Sigmoid colon (tissue), 7 donors: ENCODE data around the gene SCGB2A2. TPM values are rescaled to one million over a fixed set of nuclear protein-coding genes. Genes with fewer than 3 reads are reported as not detected.

Source experiments
- DNase-seq: peaks from one replicate; pipeline ENCODE4 v3.0.0-alpha.2; 2019
- H3K27ac ChIP-seq, 4 donors: fragments of 200-600 bp; sonication (generic); one replicate each; pipeline ENCODE4 v1.5.1; 2016 to 2019; ENCODE audit warnings: mild to moderate bottlenecking in 1 of 4
- H3K27me3 ChIP-seq, 3 donors: fragments of 200-600 bp; sonication (generic); one replicate each; pipeline ENCODE4 v1.5.1; 2019; ENCODE audit warnings: mild to moderate bottlenecking in 1 of 3
- H3K36me3 ChIP-seq, 4 donors: fragments of 200-600 bp; sonication (generic); one replicate each; pipeline ENCODE4 v1.5.1; 2016 to 2019
- H3K4me1 ChIP-seq, 4 donors: fragments of 200-600 bp; sonication (generic); one replicate each; pipeline ENCODE4 v1.5.1; 2017 to 2019
- H3K4me3 ChIP-seq, 4 donors: fragments of 200-600 bp; sonication (generic); one replicate each; pipeline ENCODE4 v1.5.1; 2017 to 2019; ENCODE audit warnings: mild to moderate bottlenecking in 2 of 4, moderate library complexity in 1 of 4
- H3K9me3 ChIP-seq, 4 donors: fragments of 200-600 bp in 3 of 4; sonication (generic) in 3 of 4; one replicate each; pipeline versions ENCODE4 v1.5.1 to v1.6.1; 2013 to 2019
- EP300 ChIP-seq, 4 donors: sonication (generic); formaldehyde crosslinking; IDR thresholded peaks; one replicate each; pipeline ENCODE4 v1.6.1; 2017; ENCODE audit warnings: antibody characterized with exemption in 4 of 4
- POLR2A ChIP-seq, 2 donors: fragments of 450-650 bp; IDR thresholded peaks; one replicate each; pipeline ENCODE4 v1.6.1; 2016; ENCODE audit warnings: antibody characterized with exemption in 2 of 2, mild to moderate bottlenecking in 2 of 2, moderate library complexity in 2 of 2
- POLR2AphosphoS5 ChIP-seq, 4 donors: sonication (generic); formaldehyde crosslinking; IDR thresholded peaks; one replicate each; pipeline ENCODE4 v1.6.1; 2017; ENCODE audit warnings: antibody characterized with exemption in 4 of 4
- WGBS, 2 donors: extraction: QIAGEN DNeasy Blood & Tissue Kit; methylation state at CpG; one replicate each; pipeline ENCODE4 v1.1.7; 2013; 5-methylcytosine and 5-hydroxymethylcytosine counted together
- intact Hi-C: fragments of 100-400 bp; cut with DNase I; formaldehyde crosslinking; loops from one replicate; pipeline ENCODE4 v1.15.1; 2023
- polyA plus RNA-seq, 3 donors: library from polyadenylated mRNA; stranded (reverse); fragments of 200-250 nt; gene quantifications; one replicate each; pipeline ENCODE4 v1.2.3, GENCODE V29; 2013
- total RNA-seq, 4 donors: library from RNA; depleted of rRNA; stranded (reverse); fragments of >200 nt; gene quantifications; one replicate each; pipeline ENCODE4 v1.1.0, GENCODE V29; 2016
- TF ChIP-seq, protein P1 (sequence below), 4 experiments: fragments of 450-650 bp in 3 of 4; fragments of 200-600 bp in 1 of 4; IDR thresholded peaks; one replicate each; pipeline ENCODE4 v1.5.1; 2016 to 2019; ENCODE audit warnings: antibody characterized with exemption in 4 of 4, mild to moderate bottlenecking in 3 of 4, moderate library complexity in 2 of 4
- donor health status: healthy with polysubstance abuse.
- donor health status: Bipolar disorder and iron deficiency.
- donor health status: healthy.

The SCGB2A2 gene
- total and polyA plus RNA-seq, 7 donors: not detected

DNA sequence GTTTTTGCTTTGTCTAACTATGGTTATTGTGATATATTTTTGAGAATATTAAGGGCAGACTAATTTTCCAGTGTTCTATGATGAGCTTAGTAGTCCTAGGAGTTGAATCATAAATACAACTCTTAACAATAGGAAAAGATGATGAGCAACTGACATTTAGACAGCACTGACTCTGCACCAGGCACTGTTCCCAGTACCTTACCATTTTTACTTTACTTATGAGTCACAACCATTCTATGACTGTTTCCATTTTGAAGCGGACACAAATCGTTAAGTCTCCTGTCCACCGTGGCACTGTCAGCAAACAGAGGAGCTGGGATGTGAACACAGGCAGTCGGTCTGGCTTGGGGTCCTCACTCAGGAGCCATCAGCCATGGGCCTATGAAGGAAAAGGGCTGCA, 3.4 kb upstream of the SCGB2A2 start:
- Histone ChIP-seq H3K27ac (no peak overlapping the region), H3K36me3 (no peaks in the 10 kb centered on the region), H3K27me3 (no peaks in the 10 kb centered on the region), H3K4me3 (no peak overlapping the region), H3K9me3 (no peaks in the 10 kb centered on the region), H3K4me1 (no peaks in the 10 kb centered on the region)
- intact Hi-C loops: no loop called here
- TF ChIP-seq, protein P1, sequence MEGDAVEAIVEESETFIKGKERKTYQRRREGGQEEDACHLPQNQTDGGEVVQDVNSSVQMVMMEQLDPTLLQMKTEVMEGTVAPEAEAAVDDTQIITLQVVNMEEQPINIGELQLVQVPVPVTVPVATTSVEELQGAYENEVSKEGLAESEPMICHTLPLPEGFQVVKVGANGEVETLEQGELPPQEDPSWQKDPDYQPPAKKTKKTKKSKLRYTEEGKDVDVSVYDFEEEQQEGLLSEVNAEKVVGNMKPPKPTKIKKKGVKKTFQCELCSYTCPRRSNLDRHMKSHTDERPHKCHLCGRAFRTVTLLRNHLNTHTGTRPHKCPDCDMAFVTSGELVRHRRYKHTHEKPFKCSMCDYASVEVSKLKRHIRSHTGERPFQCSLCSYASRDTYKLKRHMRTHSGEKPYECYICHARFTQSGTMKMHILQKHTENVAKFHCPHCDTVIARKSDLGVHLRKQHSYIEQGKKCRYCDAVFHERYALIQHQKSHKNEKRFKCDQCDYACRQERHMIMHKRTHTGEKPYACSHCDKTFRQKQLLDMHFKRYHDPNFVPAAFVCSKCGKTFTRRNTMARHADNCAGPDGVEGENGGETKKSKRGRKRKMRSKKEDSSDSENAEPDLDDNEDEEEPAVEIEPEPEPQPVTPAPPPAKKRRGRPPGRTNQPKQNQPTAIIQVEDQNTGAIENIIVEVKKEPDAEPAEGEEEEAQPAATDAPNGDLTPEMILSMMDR (IDR thresholded peaks at IDR 0.05): no peak
- no peak for TF ChIP-seq POLR2A (IDR thresholded peaks at IDR 0.05)
- TF ChIP-seq EP300 (IDR thresholded peaks at IDR 0.05): no peak
- TF ChIP-seq POLR2AphosphoS5 (IDR thresholded peaks at IDR 0.05): no peak
- WGBS, 2 donors: 57 to 65% methylated on average over 4 of the region's 4 CpGs
- DNase-seq: no peak

GRCh38 chr11:62267050-62267449, 2.9 kb upstream of the SCGB2A2 start:
- no peak overlapping the region for H3K4me3 ChIP-seq
- TF ChIP-seq, protein P1 (IDR thresholded peaks at IDR 0.05): no peak
- TF ChIP-seq POLR2AphosphoS5 (IDR thresholded peaks at IDR 0.05) (no peak), POLR2A (IDR thresholded peaks at IDR 0.05) (no peak), EP300 (IDR thresholded peaks at IDR 0.05) (no peak)
- no peaks in the 10 kb centered on the region for H3K4me1 ChIP-seq
- no peaks in the 10 kb centered on the region for H3K36me3 ChIP-seq
- 74 to 82% methylated on average over 1 of the region's 1 CpG for WGBS, 2 donors
- H3K27me3 ChIP-seq: no peaks in the 10 kb centered on the region
- intact Hi-C loops: no loop called here
- no peak overlapping the region for H3K27ac ChIP-seq
- no peak for DNase-seq
- H3K9me3 ChIP-seq: no peaks in the 10 kb centered on the region

DNA sequence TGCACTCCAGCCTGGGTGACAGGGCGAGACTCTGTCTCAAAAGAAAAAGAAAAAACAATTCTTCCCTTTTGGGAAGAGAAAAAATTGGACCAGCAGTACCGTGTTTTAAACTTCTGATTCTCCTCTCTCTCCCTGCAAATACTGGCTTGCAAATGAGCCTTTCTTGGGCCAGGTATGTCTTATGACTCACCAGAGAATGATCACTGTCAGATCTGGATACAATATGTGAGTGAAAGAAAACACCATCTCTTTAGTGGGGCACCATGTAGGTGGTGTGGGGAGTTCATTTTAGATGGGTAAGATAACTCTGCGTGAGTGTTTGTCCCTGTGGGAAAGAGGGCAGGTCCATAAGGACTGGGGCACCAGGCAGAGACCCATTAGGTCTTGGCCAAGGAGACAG, 2.4 kb upstream of the SCGB2A2 start:
- no peak overlapping the region for H3K27ac ChIP-seq
- WGBS, 2 donors: 76 to 81% methylated on average over 3 of the region's 3 CpGs
- DNase-seq: no peak
- TF ChIP-seq, protein P1 (IDR thresholded peaks at IDR 0.05): no peak
- no peak for TF ChIP-seq EP300 (IDR thresholded peaks at IDR 0.05)
- no peak for TF ChIP-seq POLR2A (IDR thresholded peaks at IDR 0.05)
- TF ChIP-seq POLR2AphosphoS5 (IDR thresholded peaks at IDR 0.05): no peak
- intact Hi-C loops: no loop called here
- no peaks in the 10 kb centered on the region for H3K9me3 ChIP-seq
- H3K4me3 ChIP-seq: no peak overlapping the region
- H3K4me1 ChIP-seq: no peaks in the 10 kb centered on the region
- H3K36me3 ChIP-seq: no peaks in the 10 kb centered on the region
- no peaks in the 10 kb centered on the region for H3K27me3 ChIP-seq

GRCh38 chr11:62273284-62273683, 3.3 kb downstream of the SCGB2A2 start:
- Histone ChIP-seq H3K9me3 (no peaks in the 10 kb centered on the region), H3K4me3 (no peak overlapping the region), H3K36me3 (no peaks in the 10 kb centered on the region), H3K27ac (no peak overlapping the region), H3K4me1 (no peaks in the 10 kb centered on the region), H3K27me3 (no peaks in the 10 kb centered on the region)
- intact Hi-C loops: no loop called here
- DNase-seq: no peak
- no peak for TF ChIP-seq POLR2AphosphoS5 (IDR thresholded peaks at IDR 0.05)
- no peak for TF ChIP-seq EP300 (IDR thresholded peaks at IDR 0.05)
- 84 to 91% methylated on average over 5 of the region's 5 CpGs for WGBS, 2 donors

- intact Hi-C loops: no loop called here
- no peaks in the 10 kb centered on the region for H3K9me3 ChIP-seq
- WGBS, 2 donors: 76 to 79% methylated on average over 7 of the region's 7 CpGs
Observed at GRCh38 chr11:62273789-62274275, 3.9 kb downstream of the SCGB2A2 start.

More at GRCh38 chr11:62273789-62274275, 3.9 kb downstream of the SCGB2A2 start:
- no peak for DNase-seq
- no peaks in the 10 kb centered on the region for H3K36me3 ChIP-seq
- no peak overlapping the region for H3K4me3 ChIP-seq
- no peak for TF ChIP-seq EP300 (IDR thresholded peaks at IDR 0.05)
- TF ChIP-seq POLR2AphosphoS5 (IDR thresholded peaks at IDR 0.05): no peak
- no peak for TF ChIP-seq POLR2A (IDR thresholded peaks at IDR 0.05)
- TF ChIP-seq, protein P1 (IDR thresholded peaks at IDR 0.05): no peak
- H3K27ac ChIP-seq: no peak overlapping the region
- H3K27me3 ChIP-seq: no peaks in the 10 kb centered on the region
- H3K4me1 ChIP-seq: no peaks in the 10 kb centered on the region
